ENCODE data around the gene CCDC187. TPM values are rescaled to one million over a fixed set of nuclear protein-coding genes. Genes with fewer than 3 reads are reported as not detected.

CCDC187 gene
- total RNA-seq, 2 experiments from 2014 or later = not detected

GRCh38 chr9:136292591-136293448 is 11.1 kb downstream of the CCDC187 start:
- no peaks in the 10 kb centered on the region for H3K36me3 Mint-ChIP-seq (ENCODE audit: low read depth)
- H3K9me3 Mint-ChIP-seq = no peaks in the 10 kb centered on the region
- no peak overlapping the region for H3K27ac Mint-ChIP-seq
- H3K4me1 Mint-ChIP-seq = no peaks in the 10 kb centered on the region
- H3K4me3 Mint-ChIP-seq = no peak overlapping the region
- POLR2A ChIA-PET = no interaction called here
- DNase-seq = no peak
- H3K27me3 Mint-ChIP-seq = no peaks in the 10 kb centered on the region
- CTCF ChIA-PET = no interaction called here

DNA sequence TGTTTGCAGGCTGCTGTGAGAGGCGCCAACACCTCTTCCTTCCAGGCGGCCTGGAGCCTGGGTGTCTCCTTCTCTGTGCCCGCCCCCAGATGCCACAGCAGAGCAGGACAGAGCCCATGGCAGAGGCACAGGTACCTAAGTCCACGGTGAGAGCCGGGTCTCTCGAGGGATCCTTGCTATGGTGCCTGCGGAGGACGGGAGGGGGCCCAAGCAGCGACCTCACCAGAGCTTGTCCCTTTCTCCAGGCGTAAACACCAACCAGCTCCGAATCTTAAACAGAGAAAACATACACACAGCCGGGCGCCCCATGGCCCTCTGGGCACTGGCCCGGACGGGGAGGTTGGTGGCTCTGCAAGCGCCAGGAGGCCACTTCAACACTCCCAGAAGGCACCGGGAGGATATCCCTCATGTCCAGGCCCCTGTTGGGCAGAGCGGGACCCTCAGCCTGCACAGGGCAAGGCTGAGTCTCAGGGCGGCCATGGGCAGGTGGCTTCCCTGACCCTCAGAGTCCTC is 11.8 kb downstream of the CCDC187 start:
- H3K4me1 Mint-ChIP-seq = no peaks in the 10 kb centered on the region
- no peak for DNase-seq
- POLR2A ChIA-PET = no interaction called here
- no peak overlapping the region for H3K4me3 Mint-ChIP-seq
- CTCF ChIA-PET = no interaction called here
- H3K27me3 Mint-ChIP-seq = no peaks in the 10 kb centered on the region
- H3K9me3 Mint-ChIP-seq = no peaks in the 10 kb centered on the region
- H3K27ac Mint-ChIP-seq = no peak overlapping the region
- H3K36me3 Mint-ChIP-seq (ENCODE audit: low read depth) = no peaks in the 10 kb centered on the region

DNA sequence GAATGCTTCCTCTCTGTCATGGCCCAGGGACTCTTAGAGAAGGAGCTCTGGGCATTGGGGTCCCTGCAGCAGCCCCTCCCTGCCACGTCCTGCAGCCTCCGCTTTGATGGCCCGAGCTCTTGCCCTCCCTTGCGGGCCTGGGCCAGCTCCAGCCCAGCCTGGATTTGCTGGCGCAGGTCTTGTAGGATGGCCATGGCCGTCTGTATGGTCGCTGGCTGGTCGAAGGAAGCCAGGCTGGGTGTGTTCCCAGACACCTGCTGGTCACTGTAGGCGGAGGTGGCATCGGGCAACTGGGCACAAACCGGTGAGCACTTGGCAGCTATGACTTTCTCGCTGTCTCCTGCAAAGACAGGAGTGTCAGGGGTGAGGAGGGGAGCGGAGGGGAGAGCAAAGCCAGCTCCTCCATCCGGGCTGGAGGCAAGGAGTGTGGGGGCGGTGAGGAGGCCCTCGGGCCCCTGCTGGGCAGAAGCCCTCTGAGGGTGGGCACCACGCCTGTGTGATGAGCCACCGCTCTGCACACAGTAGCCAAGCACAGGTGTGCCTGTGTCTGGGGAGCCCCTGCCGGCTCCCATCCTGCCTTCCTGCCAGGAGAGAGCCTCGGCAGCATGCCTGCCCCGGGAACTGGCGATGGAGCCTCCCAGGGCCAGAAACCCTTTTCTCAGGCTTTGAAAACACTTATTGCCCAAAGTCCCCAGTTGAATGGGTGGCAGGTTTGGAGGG is 12.4 kb downstream of the CCDC187 start:
- ChIA-PET CTCF (no interaction called here), POLR2A (no interaction called here)

DNA sequence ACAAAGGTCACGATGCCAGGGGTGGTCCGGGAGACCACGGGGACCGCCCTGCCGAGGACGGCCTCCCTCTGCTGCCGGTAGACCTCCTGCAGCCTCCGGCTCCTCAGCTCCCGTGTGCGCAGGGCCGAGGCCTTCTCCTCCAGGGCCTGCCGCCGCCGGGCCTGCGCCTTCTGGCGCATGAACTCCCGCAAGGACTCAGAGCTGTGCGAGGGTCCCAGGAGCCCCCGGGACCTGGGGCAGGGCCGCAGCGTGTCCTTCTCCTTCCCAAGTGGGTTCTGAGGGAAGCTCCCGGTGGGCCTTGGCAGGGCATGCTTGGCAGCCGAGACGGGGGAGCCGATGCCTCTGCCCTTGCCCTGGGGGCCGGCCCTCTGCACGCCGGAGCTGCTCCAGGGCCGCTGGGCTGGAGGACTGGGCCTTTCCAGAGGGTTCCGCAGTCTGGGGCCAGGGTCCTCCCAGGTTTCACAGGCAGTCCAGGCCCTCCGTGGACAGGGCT is 13.3 kb downstream of the CCDC187 start:
- Mint-ChIP-seq H3K4me1 (no peaks in the 10 kb centered on the region), H3K4me3 (no peak overlapping the region), H3K27me3 (no peaks in the 10 kb centered on the region), H3K36me3 (ENCODE audit: low read depth) (no peaks in the 10 kb centered on the region), H3K27ac (no peak overlapping the region), H3K9me3 (no peaks in the 10 kb centered on the region)
- ChIA-PET CTCF (no interaction called here), POLR2A (no interaction called here)
- no peak for DNase-seq

More for the DNA sequence above, 12.4 kb downstream of the CCDC187 start:
- no peak overlapping the region for H3K4me3 Mint-ChIP-seq
- no peak for DNase-seq
- H3K27ac Mint-ChIP-seq = no peak overlapping the region
- H3K9me3 Mint-ChIP-seq = no peaks in the 10 kb centered on the region
- H3K4me1 Mint-ChIP-seq = no peaks in the 10 kb centered on the region
- no peaks in the 10 kb centered on the region for H3K27me3 Mint-ChIP-seq
- no peaks in the 10 kb centered on the region for H3K36me3 Mint-ChIP-seq (ENCODE audit: low read depth)

DNA sequence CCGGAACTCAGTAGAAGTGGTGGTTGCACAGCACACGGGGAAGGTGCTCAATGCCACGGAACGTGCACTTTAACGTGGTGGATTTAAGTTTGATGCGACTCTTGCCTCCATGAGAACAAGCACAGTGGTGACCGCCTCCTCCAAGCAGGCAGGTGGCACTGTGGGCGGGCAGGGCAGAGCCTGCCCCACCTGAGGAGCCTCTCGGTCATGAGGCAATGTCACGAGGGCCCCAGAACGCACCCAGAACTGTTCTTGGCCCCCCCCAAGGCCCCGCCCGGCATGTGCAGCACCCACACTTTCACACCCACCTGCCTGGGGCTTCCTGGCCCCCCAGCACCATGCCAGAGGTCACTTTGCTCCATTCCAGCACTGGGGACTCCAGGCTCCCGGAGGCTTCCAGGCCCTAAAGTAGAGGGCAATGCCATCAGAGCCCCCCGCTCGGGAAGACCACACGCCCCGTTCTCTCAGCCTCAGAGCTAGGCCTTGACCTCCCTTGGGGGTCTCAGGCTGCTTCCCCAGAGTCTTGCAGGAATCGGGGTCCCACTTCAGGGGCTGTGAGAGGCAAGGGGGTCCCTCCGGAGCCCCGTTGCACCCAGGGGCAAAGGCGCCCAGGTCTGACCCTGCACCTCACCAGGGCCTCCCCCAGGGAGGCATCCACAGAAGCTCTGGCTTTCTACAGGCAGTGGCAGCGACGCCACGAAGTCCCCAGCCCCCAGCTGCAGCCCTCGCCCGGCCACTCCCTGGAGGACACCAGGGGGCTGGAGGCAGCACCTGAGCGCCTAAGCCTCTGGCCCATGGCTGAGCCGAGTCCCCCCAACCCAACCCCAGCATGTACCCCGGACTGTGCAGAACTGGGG is 14.0 kb downstream of the CCDC187 start:
- Mint-ChIP-seq H3K9me3 (no peaks in the 10 kb centered on the region), H3K4me3 (no peak overlapping the region), H3K27me3 (no peaks in the 10 kb centered on the region), H3K36me3 (ENCODE audit: low read depth) (no peaks in the 10 kb centered on the region), H3K27ac (no peak overlapping the region), H3K4me1 (no peaks in the 10 kb centered on the region)
- CTCF ChIA-PET = no interaction called here
- POLR2A ChIA-PET = no interaction called here
- no peak for DNase-seq

DNA sequence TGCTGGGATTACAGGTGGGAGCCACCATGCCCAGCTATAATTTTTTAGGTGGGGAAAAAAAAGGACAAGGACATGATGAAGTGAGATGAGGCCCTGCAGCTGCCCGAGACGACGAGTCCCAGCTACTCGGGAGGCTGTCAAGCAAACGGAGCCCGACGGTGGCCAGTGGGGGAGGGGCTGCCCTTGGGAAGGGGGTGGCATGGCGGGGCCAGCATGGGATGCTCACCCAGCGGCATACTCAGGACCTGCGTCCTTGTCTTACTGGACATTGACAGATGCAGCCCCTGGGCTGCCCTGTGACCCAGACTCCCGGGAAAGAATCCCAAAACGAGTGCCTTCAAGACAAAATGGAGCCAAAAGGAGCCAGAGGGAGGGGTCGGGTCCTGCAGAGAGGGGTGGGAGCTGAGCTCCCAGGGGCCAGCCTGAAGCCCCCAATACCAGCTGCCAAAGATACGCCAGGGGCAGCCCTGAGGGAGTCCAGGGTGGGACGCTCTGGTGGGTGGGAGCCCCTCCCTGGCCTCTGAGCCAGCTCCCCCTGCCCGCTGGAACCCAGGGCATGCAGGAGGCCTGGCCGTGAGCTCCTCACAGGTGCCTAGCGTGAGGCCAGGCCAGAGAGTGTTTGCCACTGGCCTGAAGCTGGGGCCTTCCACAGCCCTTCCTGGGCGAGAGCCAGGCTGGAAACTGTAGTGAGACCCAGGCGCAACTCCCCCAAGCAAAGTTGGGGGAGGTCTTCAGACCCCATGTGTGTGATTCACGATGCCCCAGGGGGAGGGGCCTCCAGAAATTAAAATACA is 15.7 kb downstream of the CCDC187 start:
- Mint-ChIP-seq H3K27ac (no peak overlapping the region), H3K36me3 (ENCODE audit: low read depth) (no peaks in the 10 kb centered on the region), H3K27me3 (no peaks in the 10 kb centered on the region), H3K4me3 (no peak overlapping the region), H3K4me1 (peaks cover 5% of the 10 kb centered on the region), H3K9me3 (no peaks in the 10 kb centered on the region)
- CTCF ChIA-PET = no interaction called here
- POLR2A ChIA-PET = interaction anchor here (0.7 kb wide), 1 partner anchor 14 kb away, joined by 3 read pairs; no protein-coding TSS in a partner anchor
- DNase-seq = no peak

- Mint-ChIP-seq H3K4me3 (no peak overlapping the region), H3K27ac (no peak overlapping the region), H3K4me1 (peaks cover 8% of the 10 kb centered on the region), H3K27me3 (no peaks in the 10 kb centered on the region), H3K9me3 (no peaks in the 10 kb centered on the region), H3K36me3 (ENCODE audit: low read depth) (no peaks in the 10 kb centered on the region)
- ChIA-PET CTCF (interaction anchor here (0.9 to 1.5 kb wide), 2 partner anchors 15 to 41 kb away, joined by 3 read pairs; no protein-coding TSS in a partner anchor), POLR2A (no interaction called here)
- DNase-seq = no peak
These were observed 16.9 kb downstream of the CCDC187 start for GRCh38 chr9:136286987-136287379.

DNA sequence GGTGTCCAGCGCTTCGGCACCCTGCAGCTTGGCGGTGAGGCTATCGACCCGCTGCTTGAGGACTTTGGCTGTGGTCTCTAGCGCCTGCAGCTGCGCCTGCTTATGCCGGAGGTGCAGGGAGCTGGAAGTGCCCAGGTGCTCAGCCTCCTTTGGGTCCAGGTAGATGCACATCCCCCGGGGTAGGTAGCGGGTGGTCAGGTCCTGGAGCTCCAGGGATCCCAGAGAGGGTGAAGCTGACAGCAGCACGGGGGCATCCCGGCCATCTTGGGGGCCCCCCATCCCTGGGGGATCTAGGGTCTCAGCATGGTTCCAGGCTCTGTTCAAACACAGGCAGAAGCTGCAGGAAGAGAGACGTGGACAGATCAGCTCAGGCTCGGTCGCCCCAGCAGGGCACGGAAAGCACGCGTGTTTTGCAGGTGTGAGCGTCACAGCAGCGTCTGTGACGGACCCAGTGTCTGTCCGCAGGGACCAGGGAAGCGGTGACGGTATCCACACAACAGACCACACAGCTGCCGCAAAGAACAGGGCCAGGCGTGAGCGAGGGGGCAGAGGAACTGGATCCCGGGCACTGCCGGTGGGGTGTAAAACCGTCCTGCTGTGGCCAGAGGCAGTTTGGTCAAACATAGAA is 17.4 kb downstream of the CCDC187 start:
- Mint-ChIP-seq H3K4me3 (no peak overlapping the region), H3K36me3 (ENCODE audit: low read depth) (no peaks in the 10 kb centered on the region), H3K27me3 (no peaks in the 10 kb centered on the region), H3K27ac (no peak overlapping the region), H3K9me3 (no peaks in the 10 kb centered on the region), H3K4me1 (peaks cover 8% of the 10 kb centered on the region)
- POLR2A ChIA-PET = no interaction called here
- DNase-seq = no peak
- CTCF ChIA-PET = interaction anchor here (0.9 to 1.5 kb wide), 2 partner anchors 15 to 42 kb away, joined by 3 read pairs; no protein-coding TSS in a partner anchor

- CTCF ChIA-PET = interaction anchor here (0.9 to 1.5 kb wide), 2 partner anchors 16 to 42 kb away, joined by 3 read pairs; no protein-coding TSS in a partner anchor
These were observed 18.2 kb downstream of the CCDC187 start for GRCh38 chr9:136285501-136286358.

DNA sequence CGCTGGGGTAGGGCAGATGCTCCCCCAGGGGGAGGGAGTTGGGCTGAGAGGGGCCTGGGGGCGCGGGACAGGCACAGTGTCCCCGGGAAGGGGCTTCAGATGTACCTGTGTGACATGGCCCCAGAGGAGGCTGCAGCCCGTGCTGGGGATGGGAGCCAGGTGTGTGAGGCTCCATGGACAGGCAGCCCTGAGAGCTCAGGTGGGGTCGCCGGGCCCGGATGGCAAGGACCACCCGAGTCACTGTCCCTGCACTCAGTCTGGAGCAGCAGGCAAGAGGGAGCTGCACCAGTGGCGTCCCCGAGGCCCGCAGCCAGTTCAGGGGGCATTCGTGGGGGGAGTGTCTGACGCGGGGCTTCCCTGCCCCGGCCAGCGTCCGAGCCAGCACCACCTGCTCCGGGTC is 18.9 kb downstream of the CCDC187 start:
- DNase-seq = no peak
- H3K4me3 Mint-ChIP-seq = no peak overlapping the region
- H3K27me3 Mint-ChIP-seq = no peaks in the 10 kb centered on the region
- peaks cover 8% of the 10 kb centered on the region for H3K4me1 Mint-ChIP-seq
- H3K9me3 Mint-ChIP-seq = no peaks in the 10 kb centered on the region
- H3K27ac Mint-ChIP-seq = no peak overlapping the region
- CTCF ChIA-PET = interaction anchor here (1.1 kb wide), 1 partner anchor 11 kb away, joined by 4 read pairs; no protein-coding TSS in a partner anchor
- POLR2A ChIA-PET = no interaction called here
- H3K36me3 Mint-ChIP-seq (ENCODE audit: low read depth) = no peaks in the 10 kb centered on the region

More at GRCh38 chr9:136285501-136286358, 18.2 kb downstream of the CCDC187 start:
- Mint-ChIP-seq H3K27me3 (no peaks in the 10 kb centered on the region), H3K9me3 (no peaks in the 10 kb centered on the region), H3K4me3 (no peak overlapping the region), H3K27ac (no peak overlapping the region), H3K4me1 (peaks cover 8% of the 10 kb centered on the region), H3K36me3 (ENCODE audit: low read depth) (no peaks in the 10 kb centered on the region)
- no peak for DNase-seq
- POLR2A ChIA-PET = no interaction called here

DNA sequence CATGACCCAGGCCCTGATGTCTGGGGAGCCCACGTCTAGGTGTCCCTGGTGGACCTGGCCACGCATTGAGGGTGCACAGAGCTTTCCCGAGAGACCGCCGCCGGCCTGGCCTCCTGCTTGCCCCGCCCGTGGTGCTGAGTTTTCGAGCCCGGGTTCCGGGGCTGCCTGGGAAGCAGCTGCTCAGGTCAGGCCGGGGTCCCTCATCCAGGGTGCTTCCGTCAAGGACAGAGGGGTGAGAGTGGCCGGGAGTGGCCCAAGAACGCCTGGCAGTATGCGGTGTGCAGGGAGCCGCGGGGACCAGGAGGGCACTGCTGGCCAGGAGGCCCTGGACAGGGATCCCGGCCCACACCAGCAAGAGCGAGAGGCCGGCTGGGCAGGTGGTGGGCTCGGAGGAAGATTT is 19.6 kb downstream of the CCDC187 start:
- H3K9me3 Mint-ChIP-seq = no peaks in the 10 kb centered on the region
- H3K4me1 Mint-ChIP-seq = peaks cover 8% of the 10 kb centered on the region
- H3K27me3 Mint-ChIP-seq = no peaks in the 10 kb centered on the region
- H3K4me3 Mint-ChIP-seq = no peak overlapping the region
- POLR2A ChIA-PET = no interaction called here
- no peak for DNase-seq
- no peaks in the 10 kb centered on the region for H3K36me3 Mint-ChIP-seq (ENCODE audit: low read depth)
- CTCF ChIA-PET = interaction anchor here (1.1 kb wide), 2 partner anchors 10 to 124 kb away, joined by 3 to 4 read pairs; no protein-coding TSS in a partner anchor
- no peak overlapping the region for H3K27ac Mint-ChIP-seq
